ENCODE measurements around the gene DKK2.

Gene DKK2, protein sequence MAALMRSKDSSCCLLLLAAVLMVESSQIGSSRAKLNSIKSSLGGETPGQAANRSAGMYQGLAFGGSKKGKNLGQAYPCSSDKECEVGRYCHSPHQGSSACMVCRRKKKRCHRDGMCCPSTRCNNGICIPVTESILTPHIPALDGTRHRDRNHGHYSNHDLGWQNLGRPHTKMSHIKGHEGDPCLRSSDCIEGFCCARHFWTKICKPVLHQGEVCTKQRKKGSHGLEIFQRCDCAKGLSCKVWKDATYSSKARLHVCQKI

GRCh38 chr4:107035819-107036583 is at the start of gene DKK2:
Gene DKK2, minus strand, starts transcription at chr4:107036313. Its CDS starts 722 bp downstream, at chr4:107035591.
- H3K36me3 ChIP-seq (ENCODE audit: control insufficient read depth, insufficient read depth, low read length) = no peaks in the 10 kb centered on the region
- H3K27me3 ChIP-seq (ENCODE audit: control insufficient read depth, insufficient read depth, low read length) = no peaks in the 10 kb centered on the region
- TF ChIP-seq CTCF (IDR thresholded peaks at IDR 0.05) = no peak
- H3K9me3 ChIP-seq (ENCODE audit: control insufficient read depth, low read length) = no peaks in the 10 kb centered on the region
- H3K9ac ChIP-seq = no peak within 1 kb of the TSS
- no peaks in the 10 kb centered on the region for H3K4me1 ChIP-seq
- peak within 1 kb of the TSS; percentile 47 for H3K4me3 ChIP-seq (ENCODE audit: low read depth, low read length)
- no peak within 1 kb of the TSS for H3K27ac ChIP-seq
- H3K4me2 ChIP-seq (ENCODE audit: low read length) = peak within 1 kb of the TSS; percentile 81
- no peak within 1 kb of the TSS for H2AFZ ChIP-seq
- no peaks in the 10 kb centered on the region for H3K79me2 ChIP-seq

GRCh38 chr4:107077192-107077591 is 41.1 kb upstream of the DKK2 start:
- Histone ChIP-seq H3K27ac (no peak overlapping the region), H3K36me3 (ENCODE audit: control insufficient read depth, insufficient read depth, low read length) (no peaks in the 10 kb centered on the region), H3K9me3 (ENCODE audit: control insufficient read depth, low read length) (no peaks in the 10 kb centered on the region), H2AFZ (no peak overlapping the region), H3K4me1 (no peaks in the 10 kb centered on the region), H3K79me2 (no peaks in the 10 kb centered on the region), H3K4me2 (ENCODE audit: low read length) (no peak overlapping the region), H3K27me3 (ENCODE audit: control insufficient read depth, insufficient read depth, low read length) (no peaks in the 10 kb centered on the region), H3K9ac (no peak overlapping the region), H3K4me3 (ENCODE audit: low read depth, low read length) (no peak overlapping the region)
- TF ChIP-seq CTCF (IDR thresholded peaks at IDR 0.05) = no peak

DNA sequence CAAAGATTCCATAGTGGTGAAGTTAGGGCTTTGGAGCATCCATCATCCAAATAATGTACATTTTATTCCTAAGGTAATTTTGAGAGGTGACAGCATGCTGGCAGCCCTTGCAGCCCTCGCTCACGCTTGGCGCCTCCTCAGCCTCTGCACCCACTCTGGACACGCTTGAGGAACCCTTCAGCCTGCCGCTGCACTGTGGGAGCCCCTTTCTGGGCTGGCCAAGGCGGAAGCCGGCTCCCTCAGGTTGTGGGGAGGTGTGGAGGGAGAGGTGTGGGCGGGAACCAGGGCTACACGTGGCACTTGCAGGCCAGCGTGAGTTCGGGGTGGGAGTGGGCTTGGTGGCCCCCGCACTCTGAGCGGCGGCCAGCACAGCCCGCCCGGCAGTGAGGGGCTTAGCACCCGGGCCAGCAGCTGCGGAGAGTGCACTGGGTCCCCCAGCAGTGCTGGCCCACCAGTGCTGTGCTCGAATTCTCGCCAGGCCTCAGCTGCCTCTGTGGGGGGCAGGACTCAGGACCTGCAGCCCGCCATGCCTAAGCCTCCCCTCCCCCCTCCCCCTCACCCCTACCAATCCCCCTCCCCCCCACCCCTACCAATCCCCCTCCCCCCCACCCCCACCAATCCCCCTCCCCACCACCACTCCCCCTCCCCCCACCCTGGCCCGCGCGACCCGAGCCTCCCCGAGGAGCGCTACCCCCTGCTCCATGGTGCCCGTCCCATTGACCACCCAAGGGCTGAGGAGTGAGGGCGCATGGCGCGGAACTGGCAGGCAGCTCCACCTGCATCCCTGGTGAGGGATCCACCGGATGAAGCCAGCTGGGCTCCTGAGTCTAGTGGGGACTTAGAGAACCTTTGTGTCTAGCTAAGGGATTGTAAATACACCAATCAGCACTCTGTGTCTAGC is 37.0 kb upstream of the DKK2 start:
- Histone ChIP-seq H3K27ac (no peak overlapping the region), H3K4me3 (ENCODE audit: low read depth, low read length) (no peak overlapping the region), H2AFZ (no peak overlapping the region), H3K4me2 (ENCODE audit: low read length) (no peak overlapping the region), H3K27me3 (ENCODE audit: control insufficient read depth, insufficient read depth, low read length) (no peaks in the 10 kb centered on the region), H3K4me1 (no peaks in the 10 kb centered on the region), H3K79me2 (no peaks in the 10 kb centered on the region), H3K9ac (no peak overlapping the region), H3K9me3 (ENCODE audit: control insufficient read depth, low read length) (no peaks in the 10 kb centered on the region), H3K36me3 (ENCODE audit: control insufficient read depth, insufficient read depth, low read length) (no peaks in the 10 kb centered on the region)
- TF ChIP-seq CTCF (IDR thresholded peaks at IDR 0.05) = no peak

- H3K27me3 ChIP-seq (ENCODE audit: control insufficient read depth, insufficient read depth, low read length) = no peaks in the 10 kb centered on the region
- H3K27ac ChIP-seq = no peak overlapping the region
- no peaks in the 10 kb centered on the region for H3K4me1 ChIP-seq
- H3K79me2 ChIP-seq = no peaks in the 10 kb centered on the region
- no peak overlapping the region for H3K9ac ChIP-seq
- H3K9me3 ChIP-seq (ENCODE audit: control insufficient read depth, low read length) = no peaks in the 10 kb centered on the region
- no peak overlapping the region for H3K4me2 ChIP-seq (ENCODE audit: low read length)
- H2AFZ ChIP-seq = no peak overlapping the region
- H3K36me3 ChIP-seq (ENCODE audit: control insufficient read depth, insufficient read depth, low read length) = no peaks in the 10 kb centered on the region
- TF ChIP-seq CTCF (IDR thresholded peaks at IDR 0.05) = no peak
- no peak overlapping the region for H3K4me3 ChIP-seq (ENCODE audit: low read depth, low read length)
Measured at GRCh38 chr4:107071108-107071507, 35.0 kb upstream of the DKK2 start.

Data from parathyroid adenoma (tissue), 2 donors.